ENCODE measurements around the gene BAD. TPM values are rescaled to one million over a fixed set of nuclear protein-coding genes. Genes with fewer than 3 reads are reported as not detected.

BAD gene
- total and polyA plus RNA-seq, 10 of the 15 experiments (the other 5 are each of a cell fraction or from before 2014, with no cell fraction given), result 1.5 to 67.2 (median 39.6) TPM

DNA sequence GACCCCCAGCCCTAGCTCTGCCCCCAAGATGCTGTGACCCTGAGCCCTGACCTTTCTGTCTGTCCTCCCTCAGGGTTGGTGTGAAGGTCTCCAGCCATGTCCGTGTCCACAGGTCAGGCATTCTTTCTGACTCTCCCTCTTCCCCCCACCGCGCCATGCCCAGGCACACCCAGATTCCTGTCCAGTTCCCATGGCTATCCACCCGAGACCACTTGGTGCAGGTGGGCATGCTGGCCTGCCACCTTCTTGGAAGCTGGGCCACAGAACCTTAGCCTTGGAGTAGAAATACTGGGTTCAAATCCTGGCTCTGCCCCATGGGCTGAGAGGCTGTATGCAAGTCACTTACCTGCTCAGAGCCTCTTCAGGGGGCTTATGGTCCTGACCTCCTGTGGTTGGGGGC, 35.4 kb downstream of the BAD start:
- BruUV-seq (replicated peaks), result no TSS peak
- DNase-seq (ENCODE audit: low read depth, low spot score) (no peak), FAIRE-seq (no peak), ATAC-seq (no peak)
- H3K79me2 ChIP-seq (ENCODE audit: control insufficient read depth, insufficient read depth, low read length), result peaks cover 21% of the 10 kb centered on the region
- H3K27me3 ChIP-seq (replicated peaks in 1 of 2; ENCODE audit: control insufficient read depth in 2 of 2, insufficient read depth in 2 of 2, low read length in 1 of 2), result no peaks in the 10 kb centered on the region
- peaks cover 0 to 5% of the 10 kb centered on the region in 2 experiments; a peak in 2 of 4 replicates for H3K36me3 ChIP-seq (ENCODE audit: control insufficient read depth in 2 of 2, insufficient read depth in 2 of 2, low read length in 1 of 2)
- WGBS (ENCODE audit: insufficient coverage, insufficient replicate concordance, low lambda C conversion rate, missing lambda C conversion rate), result 67% methylated on average over 4 of the region's 4 CpGs
- H3K9me3 ChIP-seq (replicated peaks; ENCODE audit: control insufficient read depth, insufficient read depth, low read length), result no peaks in the 10 kb centered on the region
- H4K20me1 ChIP-seq (ENCODE audit: control insufficient read depth, insufficient read depth), result no peaks in the 10 kb centered on the region
- in situ Hi-C loops (cut with MboI) (loop anchor here (25.0 kb wide), 1 partner anchor 1613 kb away; the partner anchor contains the start of genes CFL1, EFEMP2 and MUS81), intact Hi-C loops (cut with micrococcal nuclease; ENCODE audit: unreplicated experiment) (no loop called here)
- H3K9ac ChIP-seq (ENCODE audit: control insufficient read depth, insufficient read depth, low read length), result no peak overlapping the region
- no peak overlapping the region for H2AFZ ChIP-seq (ENCODE audit: control insufficient read depth, low read depth, low read length)
- ChIA-PET SMC1A (ENCODE audit: uncharacterized antibody, unreplicated experiment) (no interaction called here), POLR2A (interaction anchor here (1.6 to 1.8 kb wide), 2 partner anchors 8 to 10 kb away, joined by 7 to 9 read pairs; partner anchors contain the start of gene FKBP2), CTCF (interaction anchor here (0.8 to 4.8 kb wide), 5 partner anchors 8 to 106 kb away, joined by 3 to 64 read pairs (median 31); partner anchors contain the start of genes CATSPERZ, FERMT3 and FKBP2), RAD21 (ENCODE audit: unreplicated experiment) (interaction anchor here (1.9 to 8.6 kb wide), 2 partner anchors 43 to 52 kb away, joined by 7 to 104 read pairs; partner anchors contain the start of genes CATSPERZ and FERMT3)
- H3K27ac ChIP-seq (ENCODE audit: control insufficient read depth, insufficient read depth), result no peak overlapping the region
- peaks cover 10% of the 10 kb centered on the region for H3K4me1 ChIP-seq (ENCODE audit: control insufficient read depth, insufficient read depth, low read length)
- no peak for TF ChIP-seq SRF (IDR thresholded peaks at IDR 0.05; ENCODE audit: low read depth in 2 of 2, low read length in 2 of 2)
- TF ChIP-seq YY1 (IDR thresholded peaks at IDR 0.05; ENCODE audit: low read depth, low read length), result no peak
- TF ChIP-seq NR2C2 (IDR thresholded peaks at IDR 0.05; ENCODE audit: borderline replicate concordance, control insufficient read depth, insufficient read length, low read depth), result no peak
- no peak for TF ChIP-seq ZBTB33 (IDR thresholded peaks at IDR 0.05)
- TF ChIP-seq USF1 (IDR thresholded peaks at IDR 0.05; ENCODE audit: borderline replicate concordance, extremely low read length, insufficient read depth, low read depth, low read length), result no peak
- no peak for TF ChIP-seq PAX8 (IDR thresholded peaks at IDR 0.05)
- TF ChIP-seq BCL3 (IDR thresholded peaks at IDR 0.05; ENCODE audit: borderline replicate concordance, insufficient read depth, low read depth, low read length, poor library complexity, severe bottlenecking), result no peak
- TF ChIP-seq MXI1 (IDR thresholded peaks at IDR 0.05; ENCODE audit: low read depth, low read length), result no peak
- no peak for TF ChIP-seq SMAD5 (IDR thresholded peaks at IDR 0.05; ENCODE audit: low read depth)
- no peak overlapping the region for H3K4me2 ChIP-seq (ENCODE audit: control insufficient read depth, insufficient read depth)
- no peak overlapping the region for H3K4me3 ChIP-seq
